GM23338 (cell line): Measurements from ENCODE around the gene FAM53B. TPM values are rescaled to one million over a fixed set of nuclear protein-coding genes. Genes with fewer than 3 reads are reported as not detected.

Source experiments
- ATAC-seq: fragments of 200-7000 bp; cut with Tn5 transposase; 3 replicates; pipeline ENCODE4 v1.9.1; 2020
- DNase-seq: peaks from one replicate; pipeline ENCODE4 v3.0.0-alpha.2; 2015; ENCODE audit warnings: low spot score
- H2AFZ ChIP-seq: fragments of 200-600 bp; sonication (generic); 2 replicates; pipeline ENCODE4 v1.8.0; 2016; ENCODE audit warnings: antibody characterized with exemption, mild to moderate bottlenecking, moderate library complexity
- H3F3A ChIP-seq: fragments of 200-600 bp; sonication (generic); replicated peaks from 2 replicates; pipeline ENCODE4 v1.8.0; 2017; ENCODE audit warnings: antibody characterized with exemption, mixed run types, low read depth
- H3K27ac ChIP-seq: fragments of 200-600 bp; sonication (generic); 2 replicates; pipeline ENCODE4 v1.6.1; 2016; ENCODE audit warnings: low read depth
- H3K27me3 ChIP-seq: fragments of 200-600 bp; sonication (generic); 2 replicates; pipeline ENCODE4 v1.8.0; 2016; ENCODE audit warnings: mild to moderate bottlenecking, mixed run types, moderate library complexity; ENCODE audit not compliant: insufficient read depth
- H3K36me3 ChIP-seq: fragments of 200-600 bp; sonication (generic); 2 replicates; pipeline ENCODE4 v1.8.0; 2016; ENCODE audit warnings: mild to moderate bottlenecking; ENCODE audit not compliant: insufficient read depth
- H3K4me1 ChIP-seq: fragments of 200-600 bp; sonication (generic); 2 replicates; pipeline ENCODE4 v1.8.0; 2016; ENCODE audit warnings: mild to moderate bottlenecking, moderate library complexity; ENCODE audit not compliant: insufficient read depth
- H3K4me2 ChIP-seq: fragments of 200-600 bp; sonication (generic); 2 replicates; pipeline ENCODE4 v1.7.1; 2017; ENCODE audit warnings: mixed run types
- H3K4me3 ChIP-seq: fragments of 200-600 bp; sonication (generic); 2 replicates; pipeline ENCODE4 v1.6.1; 2016; ENCODE audit warnings: mixed run types
- H3K79me2 ChIP-seq: fragments of 200-600 bp; sonication (generic); replicated peaks from 2 replicates; pipeline ENCODE4 v1.8.0; 2017; ENCODE audit warnings: mild to moderate bottlenecking; ENCODE audit not compliant: insufficient read depth
- H3K9me2 ChIP-seq: fragments of 200-600 bp; sonication (generic); 2 replicates; pipeline ENCODE4 v1.8.0; 2017; ENCODE audit not compliant: insufficient read depth
- H4K20me1 ChIP-seq: fragments of 200-600 bp; sonication (generic); replicated peaks from 2 replicates; pipeline ENCODE4 v1.8.0; 2017; ENCODE audit warnings: mild to moderate bottlenecking; ENCODE audit not compliant: insufficient read depth
- H3K27ac Mint-ChIP-seq: 2 replicates; pipeline ENCODE4 v1.8.0; 2020; ENCODE audit warnings: inconsistent platforms, mild to moderate bottlenecking, moderate library complexity, mixed read lengths
- H3K27me3 Mint-ChIP-seq: 3 replicates; pipeline ENCODE4 v1.8.0; 2022; ENCODE audit warnings: low read depth, mild to moderate bottlenecking, moderate library complexity, mixed read lengths, inconsistent platforms; ENCODE audit not compliant: insufficient read depth, poor library complexity
- H3K36me3 Mint-ChIP-seq: 3 replicates; pipeline ENCODE4 v1.8.0; 2021; ENCODE audit warnings: low read depth, mild to moderate bottlenecking, inconsistent platforms, moderate library complexity, mixed read lengths
- H3K4me1 Mint-ChIP-seq: 3 replicates; pipeline ENCODE4 v1.8.0; 2020; ENCODE audit warnings: mild to moderate bottlenecking, inconsistent platforms, mixed read lengths
- H3K4me3 Mint-ChIP-seq: 3 replicates; pipeline ENCODE4 v1.8.0; 2021; ENCODE audit warnings: moderate library complexity, mild to moderate bottlenecking, inconsistent platforms, mixed read lengths
- H3K9me3 Mint-ChIP-seq: 3 replicates; pipeline ENCODE4 v1.8.0; 2020; ENCODE audit warnings: moderate library complexity, mild to moderate bottlenecking, inconsistent platforms, mixed read lengths
- CREB1 ChIP-seq: fragments of 250-450 bp; sonication (Bioruptor Pico); IDR thresholded peaks from 2 replicates; pipeline ENCODE4 v1.5.0; 2020; ENCODE audit warnings: low read depth, mild to moderate bottlenecking, moderate library complexity
- EZH2 ChIP-seq: fragments of 200-600 bp; sonication (generic); IDR thresholded peaks from one replicate; pipeline ENCODE4 v1.8.0; 2017; ENCODE audit warnings: antibody characterized with exemption, mild to moderate bottlenecking, low read depth; ENCODE audit not compliant: unreplicated experiment
- EZH2phosphoT487 ChIP-seq: fragments of 200-600 bp; sonication (generic); IDR thresholded peaks from one replicate; pipeline ENCODE4 v1.8.1; 2018; ENCODE audit warnings: antibody characterized with exemption; ENCODE audit not compliant: unreplicated experiment
- JUNB ChIP-seq: IDR thresholded peaks from one replicate; pipeline ENCODE4 v1.6.1; 2016; ENCODE audit warnings: antibody characterized with exemption; ENCODE audit not compliant: unreplicated experiment
- NANOG ChIP-seq: IDR thresholded peaks from 2 replicates; pipeline ENCODE4 v1.6.1; 2016; ENCODE audit warnings: antibody characterized with exemption, borderline replicate concordance
- POLR2AphosphoS5 ChIP-seq: IDR thresholded peaks from 2 replicates; pipeline ENCODE4 v1.6.1; 2016; ENCODE audit warnings: antibody characterized with exemption, low read depth
- STAT1 ChIP-seq: IDR thresholded peaks from one replicate; pipeline ENCODE4 v1.6.1; 2016; ENCODE audit warnings: antibody characterized with exemption; ENCODE audit not compliant: unreplicated experiment
- ZNF114 ChIP-seq: fragments of 250-450 bp; sonication (Bioruptor Pico); IDR thresholded peaks from 2 replicates; pipeline ENCODE4 v1.5.0; 2020; ENCODE audit warnings: mild to moderate bottlenecking, moderate library complexity
- ZNF331 ChIP-seq: fragments of 250-450 bp; sonication (Bioruptor Pico); IDR thresholded peaks from 2 replicates; pipeline ENCODE4 v1.5.0; 2020; ENCODE audit warnings: low read depth, mild to moderate bottlenecking, moderate library complexity
- polyA plus RNA-seq: library from polyadenylated mRNA; unstranded; fragments of >200 nt; fragmentation: Nextera tagmentation; extraction: Ambion mirVana; gene quantifications from 2 replicates; pipeline ENCODE4 v1.2.1, GENCODE V29; 2016
- total RNA-seq: library from RNA; depleted of rRNA; stranded (reverse); fragments of >200 nt; shearing (Covaris generic); gene quantifications from 2 replicates; pipeline ENCODE4 v1.2.3, GENCODE V29; 2014
- TF ChIP-seq, protein P1 (sequence below): IDR thresholded peaks from one replicate; pipeline ENCODE4 v1.6.1; 2018; ENCODE audit warnings: antibody characterized with exemption; ENCODE audit not compliant: unreplicated experiment
- TF ChIP-seq, protein P2 (sequence below): IDR thresholded peaks from 2 replicates; pipeline ENCODE4 v1.6.1; 2016; ENCODE audit warnings: antibody characterized with exemption
- TF ChIP-seq, protein P3 (sequence below): fragments of 250-450 bp; sonication (Bioruptor Pico); IDR thresholded peaks from 2 replicates; pipeline ENCODE4 v1.5.0; 2020; ENCODE audit warnings: mild to moderate bottlenecking, moderate library complexity
- TF ChIP-seq, protein P4 (sequence below), 2 experiments: fragments of 200-600 bp in 1 of 2; sonication (generic) in 1 of 2; conservative IDR thresholded peaks; 2 replicates each; pipeline versions ENCODE4 v1.5.1 to v1.6.1; 2016 to 2017; ENCODE audit warnings: antibody characterized with exemption in 2 of 2, low read depth in 2 of 2, mild to moderate bottlenecking in 2 of 2, moderate library complexity in 1 of 2

The FAM53B gene
- total and polyA plus RNA-seq, 2 experiments from 2014 or later = 3.0 to 20.3 TPM

DNA sequence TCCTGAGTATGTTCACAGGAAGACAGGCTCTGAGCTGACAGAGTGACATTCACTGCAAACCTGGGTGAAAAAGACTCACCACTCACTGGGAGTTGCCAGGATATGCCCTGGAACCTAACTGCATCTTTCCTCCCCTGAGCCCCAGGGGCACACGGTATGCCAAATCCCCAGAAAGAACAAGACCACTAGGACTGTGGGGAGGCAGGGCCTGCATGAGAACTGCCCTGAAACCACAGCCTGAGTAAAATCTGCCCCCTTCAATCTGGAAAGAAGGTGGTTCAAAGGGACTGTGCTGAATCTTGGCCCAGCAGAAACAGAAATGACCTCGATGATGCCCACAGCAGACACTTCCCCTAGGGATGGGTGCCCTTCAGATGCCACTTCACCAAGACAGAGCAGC is 6.5 kb downstream of the FAM53B start:
- Histone ChIP-seq H3K79me2 (peaks cover 24% of the 10 kb centered on the region), H3K9me2 (no peaks in the 10 kb centered on the region), H2AFZ (no peak overlapping the region), H3K36me3 (no peaks in the 10 kb centered on the region), H4K20me1 (peaks cover 32% of the 10 kb centered on the region), H3F3A (0 out of 2 replicates have a peak, but pooled peaks cover 3% of the 10 kb centered on the region), H3K4me1 (peaks cover 57% of the 10 kb centered on the region), H3K27me3 (peaks cover 20% of the 10 kb centered on the region), H3K4me2 (peak overlapping the region; percentile 68; the same call in 1 of the 2 replicates), H3K4me3 (no peak overlapping the region), H3K27ac (no peak overlapping the region)
- no peak for DNase-seq
- H3K27me3 Mint-ChIP-seq = peaks cover 35% of the 10 kb centered on the region
- peaks cover 4% of the 10 kb centered on the region; the same call in 1 of the 3 replicates for H3K36me3 Mint-ChIP-seq
- H3K9me3 Mint-ChIP-seq = no peaks in the 10 kb centered on the region
- ATAC-seq = no peak
- peaks cover 69% of the 10 kb centered on the region for H3K4me1 Mint-ChIP-seq
- no peak overlapping the region; the same call in 2 of the 3 replicates for H3K4me3 Mint-ChIP-seq
- H3K27ac Mint-ChIP-seq = no peak overlapping the region
- no peak for TF ChIP-seq POLR2AphosphoS5
- no peak for TF ChIP-seq NANOG
- TF ChIP-seq, protein P1, sequence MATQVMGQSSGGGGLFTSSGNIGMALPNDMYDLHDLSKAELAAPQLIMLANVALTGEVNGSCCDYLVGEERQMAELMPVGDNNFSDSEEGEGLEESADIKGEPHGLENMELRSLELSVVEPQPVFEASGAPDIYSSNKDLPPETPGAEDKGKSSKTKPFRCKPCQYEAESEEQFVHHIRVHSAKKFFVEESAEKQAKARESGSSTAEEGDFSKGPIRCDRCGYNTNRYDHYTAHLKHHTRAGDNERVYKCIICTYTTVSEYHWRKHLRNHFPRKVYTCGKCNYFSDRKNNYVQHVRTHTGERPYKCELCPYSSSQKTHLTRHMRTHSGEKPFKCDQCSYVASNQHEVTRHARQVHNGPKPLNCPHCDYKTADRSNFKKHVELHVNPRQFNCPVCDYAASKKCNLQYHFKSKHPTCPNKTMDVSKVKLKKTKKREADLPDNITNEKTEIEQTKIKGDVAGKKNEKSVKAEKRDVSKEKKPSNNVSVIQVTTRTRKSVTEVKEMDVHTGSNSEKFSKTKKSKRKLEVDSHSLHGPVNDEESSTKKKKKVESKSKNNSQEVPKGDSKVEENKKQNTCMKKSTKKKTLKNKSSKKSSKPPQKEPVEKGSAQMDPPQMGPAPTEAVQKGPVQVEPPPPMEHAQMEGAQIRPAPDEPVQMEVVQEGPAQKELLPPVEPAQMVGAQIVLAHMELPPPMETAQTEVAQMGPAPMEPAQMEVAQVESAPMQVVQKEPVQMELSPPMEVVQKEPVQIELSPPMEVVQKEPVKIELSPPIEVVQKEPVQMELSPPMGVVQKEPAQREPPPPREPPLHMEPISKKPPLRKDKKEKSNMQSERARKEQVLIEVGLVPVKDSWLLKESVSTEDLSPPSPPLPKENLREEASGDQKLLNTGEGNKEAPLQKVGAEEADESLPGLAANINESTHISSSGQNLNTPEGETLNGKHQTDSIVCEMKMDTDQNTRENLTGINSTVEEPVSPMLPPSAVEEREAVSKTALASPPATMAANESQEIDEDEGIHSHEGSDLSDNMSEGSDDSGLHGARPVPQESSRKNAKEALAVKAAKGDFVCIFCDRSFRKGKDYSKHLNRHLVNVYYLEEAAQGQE = no peak
- TF ChIP-seq STAT1 = no peak
- TF ChIP-seq ZNF331 (CRISPR knock-in tag) = no peak
- no peak for TF ChIP-seq JUNB
- TF ChIP-seq, protein P2, sequence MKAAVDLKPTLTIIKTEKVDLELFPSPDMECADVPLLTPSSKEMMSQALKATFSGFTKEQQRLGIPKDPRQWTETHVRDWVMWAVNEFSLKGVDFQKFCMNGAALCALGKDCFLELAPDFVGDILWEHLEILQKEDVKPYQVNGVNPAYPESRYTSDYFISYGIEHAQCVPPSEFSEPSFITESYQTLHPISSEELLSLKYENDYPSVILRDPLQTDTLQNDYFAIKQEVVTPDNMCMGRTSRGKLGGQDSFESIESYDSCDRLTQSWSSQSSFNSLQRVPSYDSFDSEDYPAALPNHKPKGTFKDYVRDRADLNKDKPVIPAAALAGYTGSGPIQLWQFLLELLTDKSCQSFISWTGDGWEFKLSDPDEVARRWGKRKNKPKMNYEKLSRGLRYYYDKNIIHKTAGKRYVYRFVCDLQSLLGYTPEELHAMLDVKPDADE = no peak
- TF ChIP-seq, protein P3, sequence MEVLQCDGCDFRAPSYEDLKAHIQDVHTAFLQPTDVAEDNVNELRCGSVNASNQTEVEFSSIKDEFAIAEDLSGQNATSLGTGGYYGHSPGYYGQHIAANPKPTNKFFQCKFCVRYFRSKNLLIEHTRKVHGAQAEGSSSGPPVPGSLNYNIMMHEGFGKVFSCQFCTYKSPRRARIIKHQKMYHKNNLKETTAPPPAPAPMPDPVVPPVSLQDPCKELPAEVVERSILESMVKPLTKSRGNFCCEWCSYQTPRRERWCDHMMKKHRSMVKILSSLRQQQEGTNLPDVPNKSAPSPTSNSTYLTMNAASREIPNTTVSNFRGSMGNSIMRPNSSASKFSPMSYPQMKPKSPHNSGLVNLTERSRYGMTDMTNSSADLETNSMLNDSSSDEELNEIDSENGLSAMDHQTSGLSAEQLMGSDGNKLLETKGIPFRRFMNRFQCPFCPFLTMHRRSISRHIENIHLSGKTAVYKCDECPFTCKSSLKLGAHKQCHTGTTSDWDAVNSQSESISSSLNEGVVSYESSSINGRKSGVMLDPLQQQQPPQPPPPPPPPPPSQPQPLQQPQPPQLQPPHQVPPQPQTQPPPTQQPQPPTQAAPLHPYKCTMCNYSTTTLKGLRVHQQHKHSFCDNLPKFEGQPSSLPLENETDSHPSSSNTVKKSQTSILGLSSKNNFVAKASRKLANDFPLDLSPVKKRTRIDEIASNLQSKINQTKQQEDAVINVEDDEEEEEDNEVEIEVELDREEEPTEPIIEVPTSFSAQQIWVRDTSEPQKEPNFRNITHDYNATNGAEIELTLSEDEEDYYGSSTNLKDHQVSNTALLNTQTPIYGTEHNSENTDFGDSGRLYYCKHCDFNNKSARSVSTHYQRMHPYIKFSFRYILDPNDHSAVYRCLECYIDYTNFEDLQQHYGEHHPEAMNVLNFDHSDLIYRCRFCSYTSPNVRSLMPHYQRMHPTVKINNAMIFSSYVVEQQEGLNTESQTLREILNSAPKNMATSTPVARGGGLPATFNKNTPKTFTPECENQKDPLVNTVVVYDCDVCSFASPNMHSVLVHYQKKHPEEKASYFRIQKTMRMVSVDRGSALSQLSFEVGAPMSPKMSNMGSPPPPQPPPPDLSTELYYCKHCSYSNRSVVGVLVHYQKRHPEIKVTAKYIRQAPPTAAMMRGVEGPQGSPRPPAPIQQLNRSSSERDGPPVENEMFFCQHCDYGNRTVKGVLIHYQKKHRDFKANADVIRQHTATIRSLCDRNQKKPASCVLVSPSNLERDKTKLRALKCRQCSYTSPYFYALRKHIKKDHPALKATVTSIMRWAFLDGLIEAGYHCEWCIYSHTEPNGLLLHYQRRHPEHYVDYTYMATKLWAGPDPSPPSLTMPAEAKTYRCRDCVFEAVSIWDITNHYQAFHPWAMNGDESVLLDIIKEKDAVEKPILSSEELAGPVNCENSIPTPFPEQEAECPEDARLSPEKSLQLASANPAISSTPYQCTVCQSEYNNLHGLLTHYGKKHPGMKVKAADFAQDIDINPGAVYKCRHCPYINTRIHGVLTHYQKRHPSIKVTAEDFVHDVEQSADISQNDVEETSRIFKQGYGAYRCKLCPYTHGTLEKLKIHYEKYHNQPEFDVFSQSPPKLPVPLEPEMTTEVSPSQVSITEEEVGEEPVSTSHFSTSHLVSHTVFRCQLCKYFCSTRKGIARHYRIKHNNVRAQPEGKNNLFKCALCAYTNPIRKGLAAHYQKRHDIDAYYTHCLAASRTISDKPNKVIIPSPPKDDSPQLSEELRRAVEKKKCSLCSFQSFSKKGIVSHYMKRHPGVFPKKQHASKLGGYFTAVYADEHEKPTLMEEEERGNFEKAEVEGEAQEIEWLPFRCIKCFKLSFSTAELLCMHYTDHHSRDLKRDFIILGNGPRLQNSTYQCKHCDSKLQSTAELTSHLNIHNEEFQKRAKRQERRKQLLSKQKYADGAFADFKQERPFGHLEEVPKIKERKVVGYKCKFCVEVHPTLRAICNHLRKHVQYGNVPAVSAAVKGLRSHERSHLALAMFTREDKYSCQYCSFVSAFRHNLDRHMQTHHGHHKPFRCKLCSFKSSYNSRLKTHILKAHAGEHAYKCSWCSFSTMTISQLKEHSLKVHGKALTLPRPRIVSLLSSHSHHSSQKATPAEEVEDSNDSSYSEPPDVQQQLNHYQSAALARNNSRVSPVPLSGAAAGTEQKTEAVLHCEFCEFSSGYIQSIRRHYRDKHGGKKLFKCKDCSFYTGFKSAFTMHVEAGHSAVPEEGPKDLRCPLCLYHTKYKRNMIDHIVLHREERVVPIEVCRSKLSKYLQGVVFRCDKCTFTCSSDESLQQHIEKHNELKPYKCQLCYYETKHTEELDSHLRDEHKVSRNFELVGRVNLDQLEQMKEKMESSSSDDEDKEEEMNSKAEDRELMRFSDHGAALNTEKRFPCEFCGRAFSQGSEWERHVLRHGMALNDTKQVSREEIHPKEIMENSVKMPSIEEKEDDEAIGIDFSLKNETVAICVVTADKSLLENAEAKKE (CRISPR knock-in tag) = no peak
- TF ChIP-seq CREB1 (CRISPR knock-in tag) = no peak
- TF ChIP-seq EZH2 = no peak
- TF ChIP-seq, protein P4, sequence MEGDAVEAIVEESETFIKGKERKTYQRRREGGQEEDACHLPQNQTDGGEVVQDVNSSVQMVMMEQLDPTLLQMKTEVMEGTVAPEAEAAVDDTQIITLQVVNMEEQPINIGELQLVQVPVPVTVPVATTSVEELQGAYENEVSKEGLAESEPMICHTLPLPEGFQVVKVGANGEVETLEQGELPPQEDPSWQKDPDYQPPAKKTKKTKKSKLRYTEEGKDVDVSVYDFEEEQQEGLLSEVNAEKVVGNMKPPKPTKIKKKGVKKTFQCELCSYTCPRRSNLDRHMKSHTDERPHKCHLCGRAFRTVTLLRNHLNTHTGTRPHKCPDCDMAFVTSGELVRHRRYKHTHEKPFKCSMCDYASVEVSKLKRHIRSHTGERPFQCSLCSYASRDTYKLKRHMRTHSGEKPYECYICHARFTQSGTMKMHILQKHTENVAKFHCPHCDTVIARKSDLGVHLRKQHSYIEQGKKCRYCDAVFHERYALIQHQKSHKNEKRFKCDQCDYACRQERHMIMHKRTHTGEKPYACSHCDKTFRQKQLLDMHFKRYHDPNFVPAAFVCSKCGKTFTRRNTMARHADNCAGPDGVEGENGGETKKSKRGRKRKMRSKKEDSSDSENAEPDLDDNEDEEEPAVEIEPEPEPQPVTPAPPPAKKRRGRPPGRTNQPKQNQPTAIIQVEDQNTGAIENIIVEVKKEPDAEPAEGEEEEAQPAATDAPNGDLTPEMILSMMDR (conservative IDR thresholded peaks at IDR 0.05; ENCODE audit: low read depth in 2 of 2) = no peak
- TF ChIP-seq ZNF114 (CRISPR knock-in tag) = no peak
- TF ChIP-seq EZH2phosphoT487 = no peak
